A673 (cell line): ENCODE measurements around the gene TOR4A.

Experiments used
- EZH2 ChIP-seq: fragments of 200-600 bp; sonication (generic); IDR thresholded peaks from 2 replicates; pipeline ENCODE4 v1.6.1; 2017; ENCODE audit warnings: borderline replicate concordance, low read depth, mild to moderate bottlenecking, mixed read lengths, antibody characterized with exemption, low read length; ENCODE audit not compliant: poor library complexity, severe bottlenecking
- TF ChIP-seq, protein P1 (sequence below): fragments of 300-800, 200-600 bp; sonication (generic); conservative IDR thresholded peaks from 2 replicates; pipeline ENCODE4 v1.5.1; 2017; ENCODE audit warnings: low read depth, mild to moderate bottlenecking, antibody characterized with exemption, low read length, moderate library complexity, mixed read lengths

DNA sequence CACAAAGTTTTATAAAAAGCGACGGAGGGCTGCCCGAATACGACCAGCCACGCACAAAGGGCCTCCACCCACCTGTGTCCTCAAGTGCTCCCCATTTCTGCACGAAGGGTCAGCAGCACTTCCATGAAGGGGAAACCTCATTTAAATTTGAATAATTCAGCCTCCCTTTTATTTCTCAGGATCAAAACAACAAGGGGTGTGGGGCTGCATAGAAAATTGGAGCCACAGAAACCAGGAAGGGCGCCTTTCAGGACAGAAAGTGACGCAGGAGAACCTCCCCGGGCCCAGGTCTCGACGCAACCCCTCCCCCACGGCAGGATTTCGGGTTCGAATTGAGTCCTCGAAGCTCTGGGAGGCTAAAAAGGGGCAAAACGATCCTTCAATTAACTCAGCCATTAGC lies 22.4 kb downstream of the TOR4A start:
- TF ChIP-seq, protein P1, sequence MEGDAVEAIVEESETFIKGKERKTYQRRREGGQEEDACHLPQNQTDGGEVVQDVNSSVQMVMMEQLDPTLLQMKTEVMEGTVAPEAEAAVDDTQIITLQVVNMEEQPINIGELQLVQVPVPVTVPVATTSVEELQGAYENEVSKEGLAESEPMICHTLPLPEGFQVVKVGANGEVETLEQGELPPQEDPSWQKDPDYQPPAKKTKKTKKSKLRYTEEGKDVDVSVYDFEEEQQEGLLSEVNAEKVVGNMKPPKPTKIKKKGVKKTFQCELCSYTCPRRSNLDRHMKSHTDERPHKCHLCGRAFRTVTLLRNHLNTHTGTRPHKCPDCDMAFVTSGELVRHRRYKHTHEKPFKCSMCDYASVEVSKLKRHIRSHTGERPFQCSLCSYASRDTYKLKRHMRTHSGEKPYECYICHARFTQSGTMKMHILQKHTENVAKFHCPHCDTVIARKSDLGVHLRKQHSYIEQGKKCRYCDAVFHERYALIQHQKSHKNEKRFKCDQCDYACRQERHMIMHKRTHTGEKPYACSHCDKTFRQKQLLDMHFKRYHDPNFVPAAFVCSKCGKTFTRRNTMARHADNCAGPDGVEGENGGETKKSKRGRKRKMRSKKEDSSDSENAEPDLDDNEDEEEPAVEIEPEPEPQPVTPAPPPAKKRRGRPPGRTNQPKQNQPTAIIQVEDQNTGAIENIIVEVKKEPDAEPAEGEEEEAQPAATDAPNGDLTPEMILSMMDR = no peak
- TF ChIP-seq EZH2 = no peak
